Choroid plexus epithelial cell (primary cell): ENCODE measurements around the gene DNAJC6.

Source experiments
- DNase-seq: peaks from one replicate; pipeline ENCODE4 v3.0.0-alpha.2; 2010; ENCODE audit warnings: low read depth
- H3K4me3 ChIP-seq: 2 replicates; pipeline ENCODE4 v1.5.1; 2011; ENCODE audit warnings: low read depth, mild to moderate bottlenecking, control low read depth, low read length, moderate library complexity
- TF ChIP-seq, protein P1 (sequence below): conservative IDR thresholded peaks from 2 replicates; pipeline ENCODE4 v1.5.1; 2011; ENCODE audit warnings: low read depth, mild to moderate bottlenecking, control low read depth, inconsistent platforms, low read length, moderate library complexity

DNAJC6 gene

DNA sequence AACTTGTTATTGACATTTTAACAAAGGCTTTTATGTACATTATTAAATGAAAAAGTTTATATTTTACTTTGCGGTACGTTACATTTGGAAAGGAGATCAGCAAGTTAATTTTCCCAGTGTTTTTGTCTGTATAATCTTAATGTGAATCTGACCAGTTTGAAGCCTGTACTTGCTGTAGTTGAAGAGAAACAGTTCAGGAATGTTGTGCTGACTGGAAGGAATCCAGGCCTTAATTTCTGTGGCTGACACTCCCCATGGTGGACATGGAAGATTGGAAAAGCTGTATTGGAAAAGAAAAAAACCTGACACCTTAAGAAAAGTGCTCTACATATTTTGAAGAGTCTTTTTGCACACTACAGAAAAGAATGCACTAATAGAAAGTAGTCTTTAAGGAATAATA is 126.6 kb downstream of the DNAJC6 start:
- TF ChIP-seq, protein P1, sequence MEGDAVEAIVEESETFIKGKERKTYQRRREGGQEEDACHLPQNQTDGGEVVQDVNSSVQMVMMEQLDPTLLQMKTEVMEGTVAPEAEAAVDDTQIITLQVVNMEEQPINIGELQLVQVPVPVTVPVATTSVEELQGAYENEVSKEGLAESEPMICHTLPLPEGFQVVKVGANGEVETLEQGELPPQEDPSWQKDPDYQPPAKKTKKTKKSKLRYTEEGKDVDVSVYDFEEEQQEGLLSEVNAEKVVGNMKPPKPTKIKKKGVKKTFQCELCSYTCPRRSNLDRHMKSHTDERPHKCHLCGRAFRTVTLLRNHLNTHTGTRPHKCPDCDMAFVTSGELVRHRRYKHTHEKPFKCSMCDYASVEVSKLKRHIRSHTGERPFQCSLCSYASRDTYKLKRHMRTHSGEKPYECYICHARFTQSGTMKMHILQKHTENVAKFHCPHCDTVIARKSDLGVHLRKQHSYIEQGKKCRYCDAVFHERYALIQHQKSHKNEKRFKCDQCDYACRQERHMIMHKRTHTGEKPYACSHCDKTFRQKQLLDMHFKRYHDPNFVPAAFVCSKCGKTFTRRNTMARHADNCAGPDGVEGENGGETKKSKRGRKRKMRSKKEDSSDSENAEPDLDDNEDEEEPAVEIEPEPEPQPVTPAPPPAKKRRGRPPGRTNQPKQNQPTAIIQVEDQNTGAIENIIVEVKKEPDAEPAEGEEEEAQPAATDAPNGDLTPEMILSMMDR: no peak
- no peak overlapping the region for H3K4me3 ChIP-seq
- peak; percentile 76 for DNase-seq

DNA sequence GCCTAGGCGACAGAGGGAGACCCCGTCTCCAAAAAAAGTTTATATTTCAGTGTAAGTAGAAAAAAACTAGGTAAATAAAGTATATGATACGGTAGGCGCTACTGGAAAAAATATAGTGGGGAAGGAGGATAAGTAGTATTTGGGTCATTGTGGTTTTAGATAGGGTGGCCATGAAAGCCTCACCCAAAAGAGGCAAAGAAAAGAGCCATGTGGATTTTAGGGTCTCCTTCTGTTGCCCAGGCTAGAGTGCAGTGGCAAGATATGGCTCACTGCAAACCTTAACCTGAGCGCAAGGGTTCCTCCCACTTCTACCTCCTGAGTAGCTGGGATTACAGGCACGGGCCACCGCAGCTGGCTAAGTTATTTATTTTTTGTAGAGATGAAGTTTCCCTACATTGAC is 128.3 kb downstream of the DNAJC6 start:
- TF ChIP-seq, protein P1: no peak
- no peak for DNase-seq
- no peak overlapping the region for H3K4me3 ChIP-seq

DNA sequence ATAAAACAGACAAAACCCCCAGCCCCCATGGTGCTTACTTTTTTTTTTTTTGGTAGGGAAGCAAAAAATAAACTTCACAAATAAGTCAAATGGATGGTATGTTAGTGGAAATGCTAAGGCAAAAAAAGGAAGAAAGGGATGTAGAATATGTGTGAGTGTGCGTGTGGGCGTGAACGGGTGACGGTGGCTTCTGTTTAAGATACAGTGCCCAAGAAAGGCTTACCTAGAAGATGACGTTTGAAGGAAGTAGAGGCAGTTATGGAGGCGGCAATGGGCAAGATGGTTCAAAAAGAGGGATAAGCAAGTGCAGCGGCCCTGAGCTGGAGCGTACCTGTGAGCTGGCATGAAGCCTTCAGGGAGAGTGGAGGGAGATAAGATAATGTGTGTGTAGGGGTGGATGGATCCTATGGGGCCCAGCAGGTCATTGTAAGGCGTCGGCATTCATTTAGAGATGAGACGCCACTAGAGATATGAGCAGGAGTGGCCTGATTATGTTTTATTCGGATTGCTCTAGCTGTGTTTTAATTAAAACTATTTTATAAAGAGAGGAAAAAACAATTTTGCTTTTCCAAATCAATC is 131.1 kb downstream of the DNAJC6 start:
- TF ChIP-seq, protein P1: no peak

DNA sequence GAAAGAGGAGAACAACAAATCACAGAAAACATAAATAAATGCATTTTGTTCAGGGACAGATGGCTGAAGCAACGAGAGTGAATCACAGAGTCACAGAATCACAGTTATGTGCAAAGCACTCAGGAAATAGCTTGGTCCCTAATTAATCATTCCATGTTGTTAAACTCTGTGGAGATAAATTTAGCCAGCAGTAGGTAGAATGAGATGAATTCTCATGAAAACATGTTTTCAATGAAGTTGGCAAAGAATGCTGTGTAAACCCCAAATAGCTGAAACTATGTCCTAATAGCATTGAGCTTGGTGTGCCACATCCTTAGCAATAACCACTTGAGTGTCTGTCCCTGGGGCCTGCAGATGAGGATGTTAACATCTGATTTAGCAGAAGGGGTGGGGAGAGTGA is 131.6 kb downstream of the DNAJC6 start:
- H3K4me3 ChIP-seq: no peak overlapping the region
- TF ChIP-seq, protein P1: no peak
- DNase-seq: peak; percentile 13

More for the DNA sequence above, 131.1 kb downstream of the DNAJC6 start:
- no peak for DNase-seq
- no peak overlapping the region for H3K4me3 ChIP-seq

DNA sequence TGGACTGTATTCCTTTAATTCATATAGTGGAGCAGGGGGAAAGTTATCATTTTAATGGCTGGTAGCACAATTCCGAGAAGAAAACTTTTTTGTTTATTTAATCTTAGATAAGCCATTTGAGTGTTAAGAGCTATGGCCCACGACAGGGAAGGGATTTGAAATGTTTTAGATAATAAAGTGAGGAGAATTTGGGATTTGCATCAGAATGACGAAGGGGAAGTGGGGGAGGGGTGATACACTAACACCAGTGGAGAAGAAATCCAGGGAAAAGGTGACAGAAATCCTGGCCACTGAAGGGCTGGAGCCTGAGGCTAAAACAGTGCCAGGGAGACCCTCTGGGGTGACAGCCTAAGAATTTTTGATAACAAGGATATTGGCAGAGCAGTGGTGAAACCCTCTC is 132.1 kb downstream of the DNAJC6 start:
- no peak overlapping the region for H3K4me3 ChIP-seq
- TF ChIP-seq, protein P1: no peak
- DNase-seq: no peak

DNA sequence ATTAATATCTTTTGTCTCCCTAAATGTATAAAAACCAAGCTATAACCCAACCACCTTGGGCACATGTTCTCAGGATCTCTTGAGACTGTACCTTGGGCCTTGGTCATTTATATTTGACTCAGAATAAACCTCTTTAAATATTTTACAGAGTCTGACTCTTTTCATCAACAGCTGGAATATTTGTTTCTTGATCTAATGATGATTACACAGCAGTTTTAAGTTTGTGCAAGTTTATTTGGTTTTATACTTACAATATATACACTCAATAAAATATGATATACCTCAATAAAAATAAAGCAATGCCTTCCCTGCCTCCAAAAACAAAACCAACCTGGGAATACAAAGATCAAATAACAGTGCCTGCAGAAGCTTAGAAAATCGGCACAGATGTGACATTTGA is 133.1 kb downstream of the DNAJC6 start:
- H3K4me3 ChIP-seq: no peak overlapping the region
- no peak for DNase-seq
- TF ChIP-seq, protein P1: no peak

DNA sequence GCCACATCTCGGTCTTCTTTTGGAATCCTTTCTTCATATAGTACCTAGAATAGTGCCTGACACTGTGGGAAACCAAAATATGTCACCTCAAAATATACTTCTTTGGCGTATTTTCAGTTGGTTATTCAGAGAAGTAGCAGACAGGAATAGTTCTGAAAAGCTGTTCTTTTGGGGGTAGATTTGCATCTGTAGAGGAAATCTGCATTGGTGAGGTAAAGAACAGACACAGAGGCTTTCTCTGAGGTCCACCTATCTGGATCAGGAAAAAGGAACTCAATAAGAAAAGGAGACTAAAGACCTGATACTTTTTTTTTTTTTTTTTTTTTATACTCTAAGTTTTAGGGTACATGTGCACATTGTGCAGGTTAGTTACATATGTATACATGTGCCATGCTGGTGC is 134.3 kb downstream of the DNAJC6 start:
- TF ChIP-seq, protein P1: no peak

More for the DNA sequence above, 134.3 kb downstream of the DNAJC6 start:
- DNase-seq: no peak
- H3K4me3 ChIP-seq: no peak overlapping the region
